Caco-2 (cell line): ENCODE results near the gene MTMR12. TPM values are rescaled to one million over a fixed set of nuclear protein-coding genes. Genes with fewer than 3 reads are reported as not detected.
A peak's percentile ranks its signal among the peaks of the same experiment; 100 is the strongest.

Experiments
- BruUV-seq: library from RNA; stranded (reverse); fragments of 400-500 nt; replicated peaks from 2 replicates; lab custom pipeline; 2021; lab: Mats Ljungman, UMichigan
- CTCF ChIA-PET: fragments of 300-600 bp; sonication (Branson Sonifier 250); formaldehyde crosslinking; loops from one replicate; lab custom pipeline; 2022; ENCODE audit warnings: antibody characterized with exemption; lab: Charles Lee
- POLR2A ChIA-PET: fragments of 300-600 bp; sonication (Branson Sonifier 250); formaldehyde crosslinking; loops from one replicate; lab custom pipeline; 2022; ENCODE audit warnings: antibody characterized with exemption; lab: Charles Lee
- DNase-seq, 2 experiments: peaks; one replicate each; pipeline versions ENCODE4 v3.0.0 to v3.0.0-alpha.2; 2020 to 2022
- H3K27me3 ChIP-seq: replicated peaks from 2 replicates; pipeline ENCODE4 v1.6.0; 2011; ENCODE audit warnings: low read length; ENCODE audit not compliant: control insufficient read depth, insufficient read depth
- H3K36me3 ChIP-seq: 2 replicates; pipeline ENCODE4 v1.5.1; 2011; ENCODE audit warnings: low read length; ENCODE audit not compliant: control insufficient read depth, insufficient read depth
- H3K4me1 ChIP-seq: fragments of 250-450 bp; sonication (Bioruptor Pico); 2 replicates; pipeline ENCODE4 v1.5.1; 2020; ENCODE audit warnings: mild to moderate bottlenecking
- H3K4me3 ChIP-seq: 2 replicates; pipeline ENCODE4 v1.5.1; 2011; ENCODE audit warnings: low read depth, mild to moderate bottlenecking, control low read depth, low read length
- H3K9me3 ChIP-seq: fragments of 250-450 bp; sonication (Bioruptor Pico); 2 replicates; pipeline ENCODE4 v1.5.1; 2020; ENCODE audit warnings: mild to moderate bottlenecking, moderate library complexity
- H3K27ac Mint-ChIP-seq: one replicate; pipeline ENCODE4 v1.8.0; 2022; ENCODE audit warnings: mixed read lengths; ENCODE audit not compliant: unreplicated experiment
- H3K27me3 Mint-ChIP-seq: one replicate; pipeline ENCODE4 v1.8.0; 2022; ENCODE audit warnings: mixed read lengths; ENCODE audit not compliant: insufficient read depth, unreplicated experiment
- H3K36me3 Mint-ChIP-seq: one replicate; pipeline ENCODE4 v1.8.0; 2022; ENCODE audit warnings: mild to moderate bottlenecking, mixed read lengths; ENCODE audit not compliant: insufficient read depth, unreplicated experiment
- H3K4me1 Mint-ChIP-seq: one replicate; pipeline ENCODE4 v1.8.0; 2022; ENCODE audit warnings: low read depth, mixed read lengths; ENCODE audit not compliant: unreplicated experiment
- H3K4me3 Mint-ChIP-seq: one replicate; pipeline ENCODE4 v1.8.0; 2022; ENCODE audit warnings: mild to moderate bottlenecking, moderate library complexity, mixed read lengths; ENCODE audit not compliant: unreplicated experiment
- H3K9me3 Mint-ChIP-seq: one replicate; pipeline ENCODE4 v1.8.0; 2022; ENCODE audit warnings: mixed read lengths; ENCODE audit not compliant: unreplicated experiment
- intact Hi-C: fragments of 100-400 bp; cut with micrococcal nuclease; formaldehyde crosslinking; loops from one replicate; pipeline ENCODE4 v1.10.0; 2022; ENCODE audit not compliant: unreplicated experiment
- total RNA-seq: library from RNA; stranded (reverse); gene quantifications from 2 replicates; pipeline ENCODE4 v1.2.3, GENCODE V29; 2022
- TF ChIP-seq, protein P1 (sequence below), 2 experiments: fragments of 200-600 bp in 1 of 2; IDR thresholded peaks; 1 replicate in 1 of 2; 2 replicates in 1 of 2; pipeline versions ENCODE4 v1.5.1 to v1.8.0; 2011 to 2022; ENCODE audit warnings: antibody characterized with exemption in 1 of 2, control low read depth in 1 of 2, inconsistent platforms in 1 of 2, low read depth in 1 of 2, low read length in 1 of 2, mild to moderate bottlenecking in 1 of 2, moderate library complexity in 1 of 2; ENCODE audit not compliant: insufficient read depth in 1 of 2, severe bottlenecking in 1 of 2, unreplicated experiment in 1 of 2

Gene MTMR12
- total RNA-seq, 1 experiment from 2014 or later, result 35.1 TPM

DNA sequence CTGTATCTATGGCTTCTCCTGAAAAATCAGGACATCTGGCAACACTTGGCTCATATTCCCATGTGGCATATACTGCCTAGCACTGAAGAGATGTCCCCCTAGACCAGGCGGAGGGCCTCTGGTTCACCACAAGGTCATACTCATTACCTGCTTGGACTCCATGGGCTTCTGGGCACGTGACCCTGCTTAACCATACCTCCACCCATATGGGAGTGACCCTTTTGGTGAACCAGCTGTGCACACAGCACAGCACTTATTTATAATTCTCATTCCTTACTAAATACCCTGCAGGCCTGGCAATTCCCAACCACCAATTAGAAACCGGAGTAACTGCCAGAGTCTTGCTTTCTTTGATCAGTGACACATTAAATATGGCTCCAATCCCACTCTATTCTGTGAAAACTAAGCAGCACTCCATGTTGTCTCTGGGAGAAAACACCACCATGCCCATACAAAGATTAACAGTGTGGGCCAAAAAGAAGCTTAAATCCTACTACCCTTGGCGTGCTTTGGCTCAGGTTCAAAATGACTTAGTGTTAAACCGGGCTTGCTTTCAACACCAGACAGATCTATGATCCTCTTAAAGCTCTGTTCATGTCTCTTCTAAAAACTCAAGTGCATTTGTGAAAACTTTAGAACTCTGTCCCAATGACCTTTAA, 57.7 kb downstream of the MTMR12 start:
- H3K9me3 ChIP-seq, result no peaks in the 10 kb centered on the region
- no peak overlapping the region for H3K27ac Mint-ChIP-seq
- peaks cover 1% of the 10 kb centered on the region; the same call in 1 of the 2 replicates for H3K36me3 ChIP-seq

DNA sequence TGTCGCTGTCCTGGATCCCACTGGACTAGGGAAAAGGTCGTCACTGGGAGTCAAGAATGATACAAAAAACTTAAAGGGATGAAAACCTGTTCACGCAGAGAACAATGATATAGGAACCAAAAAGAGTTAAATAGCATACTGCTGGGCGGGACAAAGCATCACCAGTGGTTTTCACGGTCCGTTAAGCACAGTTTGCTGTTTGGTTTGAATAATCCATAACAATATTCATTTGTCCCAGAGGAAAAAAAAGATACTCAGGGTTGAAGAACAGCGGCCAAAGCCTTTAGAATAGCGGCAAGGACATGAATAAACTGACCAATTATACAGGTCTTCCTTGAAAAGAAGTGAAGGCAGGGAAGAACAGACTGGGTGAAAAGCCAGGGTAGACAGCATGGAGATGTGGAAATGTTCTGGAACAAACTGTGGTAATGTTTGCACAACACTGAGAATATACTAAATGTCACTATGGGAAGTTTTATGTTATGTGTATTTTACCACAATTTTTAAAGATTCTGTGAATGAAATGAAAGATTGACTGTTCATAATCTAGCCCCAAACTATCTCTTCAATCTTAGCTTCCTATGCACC, 60.8 kb downstream of the MTMR12 start:
- TF ChIP-seq, protein P1, sequence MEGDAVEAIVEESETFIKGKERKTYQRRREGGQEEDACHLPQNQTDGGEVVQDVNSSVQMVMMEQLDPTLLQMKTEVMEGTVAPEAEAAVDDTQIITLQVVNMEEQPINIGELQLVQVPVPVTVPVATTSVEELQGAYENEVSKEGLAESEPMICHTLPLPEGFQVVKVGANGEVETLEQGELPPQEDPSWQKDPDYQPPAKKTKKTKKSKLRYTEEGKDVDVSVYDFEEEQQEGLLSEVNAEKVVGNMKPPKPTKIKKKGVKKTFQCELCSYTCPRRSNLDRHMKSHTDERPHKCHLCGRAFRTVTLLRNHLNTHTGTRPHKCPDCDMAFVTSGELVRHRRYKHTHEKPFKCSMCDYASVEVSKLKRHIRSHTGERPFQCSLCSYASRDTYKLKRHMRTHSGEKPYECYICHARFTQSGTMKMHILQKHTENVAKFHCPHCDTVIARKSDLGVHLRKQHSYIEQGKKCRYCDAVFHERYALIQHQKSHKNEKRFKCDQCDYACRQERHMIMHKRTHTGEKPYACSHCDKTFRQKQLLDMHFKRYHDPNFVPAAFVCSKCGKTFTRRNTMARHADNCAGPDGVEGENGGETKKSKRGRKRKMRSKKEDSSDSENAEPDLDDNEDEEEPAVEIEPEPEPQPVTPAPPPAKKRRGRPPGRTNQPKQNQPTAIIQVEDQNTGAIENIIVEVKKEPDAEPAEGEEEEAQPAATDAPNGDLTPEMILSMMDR (IDR thresholded peaks at IDR 0.05; ENCODE audit: insufficient read depth in 1 of 2, low read depth in 1 of 2, low read length in 1 of 2, severe bottlenecking in 1 of 2, unreplicated experiment in 1 of 2), result no peak
- no TSS peak for BruUV-seq
- no peaks in the 10 kb centered on the region for H3K27me3 Mint-ChIP-seq
- no peak for DNase-seq
- H3K4me1 Mint-ChIP-seq, result peaks cover 37% of the 10 kb centered on the region
- no peaks in the 10 kb centered on the region for H3K9me3 ChIP-seq
- H3K9me3 Mint-ChIP-seq, result no peaks in the 10 kb centered on the region
- peak overlapping the region; percentile 87 for H3K27ac Mint-ChIP-seq
- POLR2A ChIA-PET, result interaction anchor here (0.6 kb wide), 1 partner anchor 56 kb away, joined by 3 read pairs; no protein-coding TSS in a partner anchor
- H3K4me3 ChIP-seq, result no peak overlapping the region
- H3K36me3 Mint-ChIP-seq, result peaks cover 80% of the 10 kb centered on the region
- CTCF ChIA-PET, result no interaction called here
- no peak overlapping the region for H3K4me3 Mint-ChIP-seq
- peaks cover 4% of the 10 kb centered on the region for H3K36me3 ChIP-seq
- intact Hi-C loops, result no loop called here
- H3K27me3 ChIP-seq, result no peaks in the 10 kb centered on the region
- H3K4me1 ChIP-seq, result peaks cover 28% of the 10 kb centered on the region

More for the DNA sequence above, 57.7 kb downstream of the MTMR12 start:
- POLR2A ChIA-PET, result no interaction called here
- no peaks in the 10 kb centered on the region for H3K9me3 Mint-ChIP-seq
- Histone ChIP-seq H3K4me3 (no peak overlapping the region), H3K4me1 (peaks cover 12% of the 10 kb centered on the region), H3K27me3 (no peaks in the 10 kb centered on the region)
- TF ChIP-seq, protein P1 (IDR thresholded peaks at IDR 0.05; ENCODE audit: insufficient read depth in 1 of 2, low read depth in 1 of 2, low read length in 1 of 2, severe bottlenecking in 1 of 2, unreplicated experiment in 1 of 2), result no peak
- intact Hi-C loops, result no loop called here
- CTCF ChIA-PET, result no interaction called here
- H3K27me3 Mint-ChIP-seq, result no peaks in the 10 kb centered on the region
- BruUV-seq, result no TSS peak
- H3K4me1 Mint-ChIP-seq, result peaks cover 19% of the 10 kb centered on the region
- peaks cover 73% of the 10 kb centered on the region for H3K36me3 Mint-ChIP-seq
- no peak overlapping the region for H3K4me3 Mint-ChIP-seq
- no peak for DNase-seq

DNA sequence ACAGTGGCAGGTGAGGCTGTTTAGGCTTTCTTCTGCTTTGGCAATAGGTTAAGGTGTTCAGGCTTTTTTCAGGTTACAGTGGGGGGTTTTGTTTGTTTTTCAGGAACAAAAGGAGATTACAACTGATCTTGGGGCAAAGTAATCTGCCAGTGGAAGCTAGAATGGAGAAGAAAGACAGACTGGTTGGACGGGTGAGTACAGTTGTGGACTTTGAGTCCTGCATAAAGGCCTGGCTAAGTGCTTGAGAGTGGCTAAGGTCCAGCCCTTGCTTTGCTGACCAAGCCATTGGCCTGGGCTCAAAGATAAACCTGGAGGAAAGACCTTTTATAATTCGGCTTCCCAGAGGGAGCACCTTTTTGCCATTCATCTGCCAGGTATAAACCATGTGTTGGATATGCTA, 63.1 kb downstream of the MTMR12 start:
- Histone ChIP-seq H3K36me3 (peaks cover 4% of the 10 kb centered on the region), H3K4me1 (peaks cover 28% of the 10 kb centered on the region), H3K27me3 (no peaks in the 10 kb centered on the region), H3K9me3 (no peaks in the 10 kb centered on the region), H3K4me3 (no peak overlapping the region)
- peak overlapping the region; percentile 65 for H3K4me3 Mint-ChIP-seq
- ChIA-PET POLR2A (interaction anchor here (1.1 kb wide), 1 partner anchor 76 kb away, joined by 3 read pairs; the partner anchor contains the start of gene GOLPH3), CTCF (interaction anchor here (1.3 to 2.1 kb wide), 2 partner anchors 18 to 20 kb away, joined by 4 to 10 read pairs; no protein-coding TSS in a partner anchor)
- BruUV-seq, result no TSS peak
- intact Hi-C loops, result loop anchor here (1.0 kb wide), 4 partner anchors 17 to 80 kb away; no protein-coding TSS in a partner anchor
- peak overlapping the region; percentile 87 for H3K27ac Mint-ChIP-seq
- no peaks in the 10 kb centered on the region for H3K27me3 Mint-ChIP-seq
- peak; percentile 83 to 85 for DNase-seq
- peaks cover 37% of the 10 kb centered on the region for H3K4me1 Mint-ChIP-seq
- TF ChIP-seq, protein P1 (IDR thresholded peaks at IDR 0.05; ENCODE audit: insufficient read depth in 1 of 2, low read depth in 1 of 2, low read length in 1 of 2, severe bottlenecking in 1 of 2, unreplicated experiment in 1 of 2), result no peak
- peaks cover 79% of the 10 kb centered on the region for H3K36me3 Mint-ChIP-seq
- H3K9me3 Mint-ChIP-seq, result no peaks in the 10 kb centered on the region
